Ishikawa (cell line): Measurements from ENCODE around the gene C1R.

Experiments
- CREB1 ChIP-seq: IDR thresholded peaks from 2 replicates; pipeline ENCODE4 v1.6.1; 2012; ENCODE audit warnings: low read depth
- EP300 ChIP-seq: IDR thresholded peaks from 2 replicates; pipeline ENCODE4 v1.6.1; 2012; ENCODE audit warnings: borderline replicate concordance
- FOXM1 ChIP-seq: IDR thresholded peaks from 2 replicates; pipeline ENCODE4 v1.6.1; 2012; ENCODE audit warnings: low read depth, borderline replicate concordance
- MAX ChIP-seq: IDR thresholded peaks from 2 replicates; pipeline ENCODE4 v1.6.1; 2012
- NFIC ChIP-seq: IDR thresholded peaks from 2 replicates; pipeline ENCODE4 v1.6.1; 2012
- RAD21 ChIP-seq: IDR thresholded peaks from 2 replicates; pipeline ENCODE4 v1.6.1; 2012; ENCODE audit warnings: low read depth
- REST ChIP-seq: IDR thresholded peaks from 2 replicates; pipeline ENCODE4 v1.6.1; 2012; ENCODE audit warnings: low read depth, mild to moderate bottlenecking
- TAF1 ChIP-seq: IDR thresholded peaks from 2 replicates; pipeline ENCODE4 v1.6.1; 2012; ENCODE audit warnings: low read depth, mild to moderate bottlenecking
- TCF12 ChIP-seq: IDR thresholded peaks from 2 replicates; pipeline ENCODE4 v1.6.1; 2012; ENCODE audit warnings: low read depth
- TEAD4 ChIP-seq: IDR thresholded peaks from 2 replicates; pipeline ENCODE4 v1.6.1; 2012
- YY1 ChIP-seq: IDR thresholded peaks from 2 replicates; pipeline ENCODE4 v1.6.1; 2012; ENCODE audit warnings: low read depth

- TF ChIP-seq YY1 (no peak), EP300 (no peak), TCF12 (no peak), TEAD4 (no peak), MAX (no peak), RAD21 (no peak), FOXM1 (no peak), CREB1 (no peak), NFIC (no peak), TAF1 (no peak), REST (no peak)
Measured at GRCh38 chr12:7072554-7072953, 19.7 kb downstream of the C1R start.
